HG03460 (cell line): ENCODE data around the gene CYB5A.
"Not testable (repeated sequence)": the region's sequence is repeated elsewhere in the genome, so short reads cannot be mapped to it uniquely, and the experiment has no call there.

ENCODE experiments used
- ATAC-seq: cut with Tn5 transposase; IDR thresholded peaks from one replicate; pipeline ENCODE4 v1.9.1; 2021; ENCODE audit not compliant: unreplicated experiment

The CYB5A gene

GRCh38 chr18:74299162-74299561 lies 7.4 kb upstream of the CYB5A start:
- ATAC-seq: no peak

GRCh38 chr18:74294526-74294925 lies 2.8 kb upstream of the CYB5A start:
- ATAC-seq: no peak

GRCh38 chr18:74292982-74293381 lies 1.2 kb upstream of the CYB5A start:
- ATAC-seq: not testable (repeated sequence)

GRCh38 chr18:74292541-74292858 lies 737 bp upstream of the CYB5A start:
- ATAC-seq: no peak

- ATAC-seq: peak; percentile 0
Observed at GRCh38 chr18:74291472-74291770, 342 bp downstream of the CYB5A start.

GRCh38 chr18:74290794-74291471 lies 830 bp downstream of the CYB5A start:
- ATAC-seq: no peak

GRCh38 chr18:74290021-74290420 lies 1.7 kb downstream of the CYB5A start:
- no peak for ATAC-seq

GRCh38 chr18:74289137-74289536 lies 2.6 kb downstream of the CYB5A start:
- no peak for ATAC-seq

- ATAC-seq: no peak
Observed at GRCh38 chr18:74288730-74289129, 3.0 kb downstream of the CYB5A start.

- ATAC-seq: no peak
Observed at GRCh38 chr18:74288041-74288440, 3.7 kb downstream of the CYB5A start.

GRCh38 chr18:74286856-74287255 lies 4.9 kb downstream of the CYB5A start:
- no peak for ATAC-seq

- ATAC-seq: no peak
Observed at GRCh38 chr18:74286106-74286855, 5.5 kb downstream of the CYB5A start.

- not testable (repeated sequence) for ATAC-seq
Observed at GRCh38 chr18:74285583-74285982, 6.2 kb downstream of the CYB5A start.

GRCh38 chr18:74284980-74285355 lies 6.8 kb downstream of the CYB5A start:
- ATAC-seq: no peak

- no peak for ATAC-seq
Observed at GRCh38 chr18:74284191-74284979, 7.4 kb downstream of the CYB5A start.

GRCh38 chr18:74283646-74284045 lies 8.1 kb downstream of the CYB5A start:
- no peak for ATAC-seq

- no peak for ATAC-seq
Observed at GRCh38 chr18:74282755-74283554, 8.8 kb downstream of the CYB5A start.

GRCh38 chr18:74281980-74282754 lies 9.6 kb downstream of the CYB5A start:
- ATAC-seq: no peak

- ATAC-seq: no peak
Observed at GRCh38 chr18:74281011-74281979, 10.5 kb downstream of the CYB5A start.
